AG04449 (cell line): ENCODE data around the gene GGT6.

Experiments used
- CTCF ChIA-PET: fragments of 350-600 bp; formaldehyde crosslinking; extraction: SDS; loops from one replicate; lab custom pipeline; 2021; ENCODE audit warnings: antibody characterized with exemption; lab: Yijun Ruan, JAX
- POLR2A ChIA-PET: fragments of 400-600, 350-600 bp; formaldehyde crosslinking; extraction: SDS; loops from one replicate; lab custom pipeline; 2020; ENCODE audit warnings: antibody characterized with exemption, inconsistent platforms; lab: Yijun Ruan, JAX
- DNase-seq: peaks from one replicate; pipeline ENCODE4 v3.0.0-alpha.2; 2010; ENCODE audit warnings: low read depth, low spot score
- H3K4me3 ChIP-seq: 2 replicates; pipeline ENCODE4 v1.5.1; 2011; ENCODE audit warnings: low read depth, mild to moderate bottlenecking, control low read depth, low read length
- CTCF ChIP-seq: IDR thresholded peaks from one replicate; pipeline ENCODE4 v1.5.1; 2011; ENCODE audit warnings: mild to moderate bottlenecking, moderate library complexity, low read length, control low read depth, inconsistent platforms; ENCODE audit not compliant: insufficient read depth; ENCODE audit errors: missing control alignments

Gene GGT6

GRCh38 chr17:4509401-4509800 is 51.0 kb downstream of the GGT6 start:
- CTCF ChIA-PET, result interaction anchor here (1.1 kb wide), 1 partner anchor 57 kb away, joined by 3 read pairs; no protein-coding TSS in a partner anchor
- POLR2A ChIA-PET, result no interaction called here
- no peak for TF ChIP-seq CTCF
- no peak for DNase-seq
- no peak overlapping the region for H3K4me3 ChIP-seq

- ChIA-PET POLR2A (no interaction called here), CTCF (interaction anchor here (0.7 to 1.1 kb wide), 2 partner anchors 8 to 57 kb away, joined by 3 read pairs; no protein-coding TSS in a partner anchor)
- no peak for DNase-seq
- no peak for TF ChIP-seq CTCF
- H3K4me3 ChIP-seq, result no peak overlapping the region
Measured at GRCh38 chr17:4508207-4508606, 52.2 kb downstream of the GGT6 start.

GRCh38 chr17:4507361-4508111 is 52.8 kb downstream of the GGT6 start:
- no peak for TF ChIP-seq CTCF
- H3K4me3 ChIP-seq, result no peak overlapping the region
- DNase-seq, result no peak
- POLR2A ChIA-PET, result no interaction called here
- CTCF ChIA-PET, result interaction anchor here (0.7 to 1.1 kb wide), 2 partner anchors 9 to 57 kb away, joined by 3 read pairs; no protein-coding TSS in a partner anchor
